B cell (primary cell): ENCODE results near the gene LYSMD3. TPM values are rescaled to one million over a fixed set of nuclear protein-coding genes. Genes with fewer than 3 reads are reported as not detected.

Experiments
- ATAC-seq: fragments of 200-7000 bp; cut with Tn5 transposase; one replicate; pipeline ENCODE4 v1.10.0; 2021; ENCODE audit warnings: low read depth, mild to moderate bottlenecking, moderate number of reproducible peaks, moderate library complexity
- CTCF ChIA-PET: fragments of 350-600 bp; sonication (Branson Sonifier 250); formaldehyde crosslinking; loops from one replicate; lab custom pipeline; 2021; ENCODE audit warnings: antibody characterized with exemption, inconsistent platforms; lab: Charles Lee
- POLR2A ChIA-PET: fragments of 350-600 bp; sonication (Branson Sonifier 250); formaldehyde crosslinking; loops from one replicate; lab custom pipeline; 2021; ENCODE audit warnings: antibody characterized with exemption; lab: Charles Lee
- DNase-seq: peaks from one replicate; pipeline ENCODE4 v3.0.0; 2013
- H2AFZ ChIP-seq: 2 replicates; pipeline ENCODE4 v1.6.1; 2012; ENCODE audit warnings: mild to moderate bottlenecking, low read depth, low read length; ENCODE audit not compliant: insufficient read depth, poor library complexity, severe bottlenecking
- H3K27ac ChIP-seq, 2 donors: 1 replicate in 1 of 2; 2 replicates in 1 of 2; pipeline ENCODE4 v1.5.1; 2012 to 2013; ENCODE audit warnings: low read length in 2 of 2, mild to moderate bottlenecking in 2 of 2, moderate library complexity in 1 of 2
- H3K27me3 ChIP-seq, 4 experiments: fragments of 200-600 bp in 1 of 4; sonication (generic) in 1 of 4; replicated peaks in 1 of 4; 1 replicate in 2 of 4; 2 replicates in 2 of 4; pipeline versions ENCODE4 v1.6.1 to v1.7.0; 2013 to 2016; ENCODE audit warnings: low read length in 3 of 4, mild to moderate bottlenecking in 2 of 4, mixed read lengths in 1 of 4, moderate library complexity in 1 of 4; ENCODE audit not compliant: insufficient read depth in 4 of 4, control insufficient read depth in 3 of 4; ENCODE audit errors: control extremely low read depth in 1 of 4
- H3K36me3 ChIP-seq, 2 experiments: replicated peaks in 1 of 2; 1 replicate in 1 of 2; 2 replicates in 1 of 2; pipeline versions ENCODE4 v1.6.1 to v1.7.1; 2013; ENCODE audit warnings: low read length in 1 of 2; ENCODE audit not compliant: insufficient read depth in 2 of 2, control insufficient read depth in 1 of 2; ENCODE audit errors: control extremely low read depth in 1 of 2, extremely low read depth in 1 of 2
- H3K4me1 ChIP-seq, 2 donors: fragments of 200-600 bp in 1 of 2; sonication (generic) in 1 of 2; 1 replicate in 1 of 2; 2 replicates in 1 of 2; pipeline versions ENCODE4 v1.5.1 to v1.6.1; 2013 to 2017; ENCODE audit warnings: low read length in 2 of 2; ENCODE audit not compliant: control insufficient read depth in 2 of 2, insufficient read depth in 2 of 2
- H3K4me2 ChIP-seq: replicated peaks from 2 replicates; pipeline ENCODE3; 2012; ENCODE audit warnings: mild to moderate bottlenecking, low read depth, low read length; ENCODE audit not compliant: poor library complexity, severe bottlenecking
- H3K4me3 ChIP-seq, 5 experiments: fragments of 200-600 bp in 1 of 5; sonication (generic) in 1 of 5; 1 replicate in 3 of 5; 2 replicates in 2 of 5; pipeline versions ENCODE4 v1.5.1 to v1.7.0; 2011 to 2016; ENCODE audit warnings: low read length in 4 of 5, mild to moderate bottlenecking in 4 of 5, low read depth in 2 of 5, control low read depth in 1 of 5, moderate library complexity in 1 of 5; ENCODE audit not compliant: insufficient read depth in 1 of 5; ENCODE audit errors: control extremely low read depth in 1 of 5, extremely low read depth in 1 of 5
- H3K79me2 ChIP-seq: fragments of 200-600 bp; sonication (generic); one replicate; pipeline ENCODE4 v1.6.0; 2016; ENCODE audit warnings: low read length; ENCODE audit not compliant: control insufficient read depth, insufficient read depth
- H3K9ac ChIP-seq: fragments of 200-600 bp; sonication (generic); 2 replicates; pipeline ENCODE4 v1.6.1; 2017; ENCODE audit warnings: mild to moderate bottlenecking, low read length, moderate library complexity
- H3K9me3 ChIP-seq, 3 donors: one replicate each; pipeline versions ENCODE4 v1.6.1 to v1.7.1; 2013; ENCODE audit warnings: low read length in 2 of 3; ENCODE audit not compliant: control insufficient read depth in 2 of 3, insufficient read depth in 1 of 3; ENCODE audit errors: control extremely low read depth in 1 of 3
- H4K20me1 ChIP-seq: 2 replicates; pipeline ENCODE4 v1.6.0; 2012; ENCODE audit warnings: mild to moderate bottlenecking, low read length; ENCODE audit not compliant: insufficient read depth, control insufficient read depth, poor library complexity, severe bottlenecking
- H3K27ac Mint-ChIP-seq: one replicate; pipeline ENCODE4 v1.8.0; 2021; ENCODE audit warnings: mixed read lengths
- H3K27me3 Mint-ChIP-seq: one replicate; pipeline ENCODE4 v1.8.0; 2021; ENCODE audit warnings: mixed read lengths
- H3K4me1 Mint-ChIP-seq: one replicate; pipeline ENCODE4 v1.8.0; 2021; ENCODE audit warnings: mixed read lengths
- H3K4me3 Mint-ChIP-seq: one replicate; pipeline ENCODE4 v1.8.0; 2021; ENCODE audit warnings: mixed read lengths
- H3K9me3 Mint-ChIP-seq: one replicate; pipeline ENCODE4 v1.8.0; 2022; ENCODE audit warnings: mixed read lengths; ENCODE audit not compliant: insufficient read depth
- EZH2 ChIP-seq: IDR thresholded peaks from 2 replicates; pipeline ENCODE4 v1.6.1; 2012; ENCODE audit warnings: borderline replicate concordance, low read depth, mild to moderate bottlenecking, moderate library complexity, low read length; ENCODE audit not compliant: insufficient read depth, poor library complexity, severe bottlenecking
- WGBS: methylation state at CpG from one replicate; pipeline ENCODE4 v1.1.5; 2013; ENCODE audit warnings: missing lambda C conversion rate; ENCODE audit not compliant: insufficient coverage; 5-methylcytosine and 5-hydroxymethylcytosine counted together
- intact Hi-C: fragments of 100-400 bp; cut with micrococcal nuclease; formaldehyde crosslinking; loops from one replicate; pipeline ENCODE4 v1.10.0; 2022
- polyA plus RNA-seq: library from polyadenylated mRNA; depleted of rRNA; stranded (reverse); fragments of >200 nt; gene quantifications from 2 replicates; pipeline ENCODE4 v1.2.3, GENCODE V29; 2012
- total RNA-seq, 2 donors: library from RNA; stranded (reverse); fragments of 120-200 nt in 1 of 2; gene quantifications; 1 replicate in 1 of 2; 2 replicates in 1 of 2; pipeline versions ENCODE4 v1.2.3 to v1.2.4, GENCODE V29; 2013 to 2022
- TF ChIP-seq, protein P1 (sequence below): fragments of 200-600 bp; IDR thresholded peaks from one replicate; pipeline ENCODE4 v1.8.0; 2022; ENCODE audit warnings: antibody characterized with exemption, mild to moderate bottlenecking

The LYSMD3 gene
- total and polyA plus RNA-seq, 2 donors (not counting 1 experiment from before 2014, with no cell fraction given) = 6.0 to 25.2 TPM

DNA sequence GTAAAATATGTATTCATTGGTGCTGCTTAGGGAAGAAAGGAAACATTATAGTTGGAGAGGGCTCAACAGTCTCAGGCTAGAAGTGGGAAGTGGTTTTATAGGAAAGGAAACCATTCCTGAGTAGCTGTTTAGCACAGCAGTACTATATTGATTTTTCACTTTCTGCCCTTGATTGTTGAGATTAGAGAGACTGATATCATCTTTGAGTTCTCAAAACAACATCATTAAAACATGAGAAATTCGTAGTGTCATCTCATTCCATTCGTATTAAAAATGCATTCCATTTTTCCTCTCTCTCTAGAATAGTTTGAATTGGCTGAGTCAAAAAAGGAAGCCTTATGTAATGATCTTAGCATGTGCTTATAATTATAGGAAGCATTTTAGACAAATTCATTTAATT, 40.6 kb downstream of the LYSMD3 start:
- Mint-ChIP-seq H3K9me3 (no peaks in the 10 kb centered on the region), H3K27ac (no peak overlapping the region), H3K4me3 (no peak overlapping the region), H3K27me3 (no peaks in the 10 kb centered on the region), H3K4me1 (no peaks in the 10 kb centered on the region)
- Histone ChIP-seq H3K27me3 (no peaks in the 10 kb centered on the region), H2AFZ (no peak overlapping the region), H3K4me1 (no peaks in the 10 kb centered on the region), H3K79me2 (no peaks in the 10 kb centered on the region), H3K4me2 (no peak overlapping the region), H3K9ac (no peak overlapping the region), H3K9me3 (no peaks in the 10 kb centered on the region), H3K27ac (no peak overlapping the region), H3K36me3 (no peaks in the 10 kb centered on the region), H3K4me3 (no peak overlapping the region), H4K20me1 (no peaks in the 10 kb centered on the region)
- WGBS = no CpG with 5 or more reads among the region's 2 CpGs
- ChIA-PET CTCF (no interaction called here), POLR2A (no interaction called here)
- intact Hi-C loops = no loop called here
- DNase-seq (no peak), ATAC-seq (no peak)
- TF ChIP-seq, protein P1, sequence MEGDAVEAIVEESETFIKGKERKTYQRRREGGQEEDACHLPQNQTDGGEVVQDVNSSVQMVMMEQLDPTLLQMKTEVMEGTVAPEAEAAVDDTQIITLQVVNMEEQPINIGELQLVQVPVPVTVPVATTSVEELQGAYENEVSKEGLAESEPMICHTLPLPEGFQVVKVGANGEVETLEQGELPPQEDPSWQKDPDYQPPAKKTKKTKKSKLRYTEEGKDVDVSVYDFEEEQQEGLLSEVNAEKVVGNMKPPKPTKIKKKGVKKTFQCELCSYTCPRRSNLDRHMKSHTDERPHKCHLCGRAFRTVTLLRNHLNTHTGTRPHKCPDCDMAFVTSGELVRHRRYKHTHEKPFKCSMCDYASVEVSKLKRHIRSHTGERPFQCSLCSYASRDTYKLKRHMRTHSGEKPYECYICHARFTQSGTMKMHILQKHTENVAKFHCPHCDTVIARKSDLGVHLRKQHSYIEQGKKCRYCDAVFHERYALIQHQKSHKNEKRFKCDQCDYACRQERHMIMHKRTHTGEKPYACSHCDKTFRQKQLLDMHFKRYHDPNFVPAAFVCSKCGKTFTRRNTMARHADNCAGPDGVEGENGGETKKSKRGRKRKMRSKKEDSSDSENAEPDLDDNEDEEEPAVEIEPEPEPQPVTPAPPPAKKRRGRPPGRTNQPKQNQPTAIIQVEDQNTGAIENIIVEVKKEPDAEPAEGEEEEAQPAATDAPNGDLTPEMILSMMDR = no peak
- TF ChIP-seq EZH2 = no peak

- Histone ChIP-seq H3K4me3 (no peak overlapping the region), H2AFZ (no peak overlapping the region), H3K36me3 (no peaks in the 10 kb centered on the region), H3K27ac (no peak overlapping the region), H3K27me3 (no peaks in the 10 kb centered on the region), H3K9me3 (no peaks in the 10 kb centered on the region), H3K9ac (no peak overlapping the region), H4K20me1 (no peaks in the 10 kb centered on the region), H3K79me2 (no peaks in the 10 kb centered on the region), H3K4me2 (no peak overlapping the region), H3K4me1 (no peaks in the 10 kb centered on the region)
- TF ChIP-seq EZH2 = no peak
- TF ChIP-seq, protein P1 = no peak
- intact Hi-C loops = no loop called here
- H3K4me1 Mint-ChIP-seq = no peaks in the 10 kb centered on the region
- no CpG with 5 or more reads among the region's 3 CpGs for WGBS
- H3K4me3 Mint-ChIP-seq = no peak overlapping the region
- no peak overlapping the region for H3K27ac Mint-ChIP-seq
- no peaks in the 10 kb centered on the region for H3K27me3 Mint-ChIP-seq
- H3K9me3 Mint-ChIP-seq = no peaks in the 10 kb centered on the region
- ATAC-seq = no peak
- ChIA-PET CTCF (no interaction called here), POLR2A (no interaction called here)
- DNase-seq = no peak
These were observed 44.8 kb downstream of the LYSMD3 start for GRCh38 chr5:90484540-90484939.
